ENCODE data around the gene DNAH17.
A peak's percentile ranks its signal among the peaks of the same experiment; 100 is the strongest.

DNAH17 gene

GRCh38 chr17:78555746-78556401 lies 21.3 kb downstream of the DNAH17 start (continued):
- TF ChIP-seq ZBTB17 (tag by site-specific recombination; IDR thresholded peaks at IDR 0.05) (peak; percentile 69), ZNF501 (tag by site-specific recombination; IDR thresholded peaks at IDR 0.05) (no peak), ZNF530 (tag by site-specific recombination; IDR thresholded peaks at IDR 0.05; ENCODE audit: low read depth) (no peak), ZNF292 (tag by site-specific recombination; IDR thresholded peaks at IDR 0.05; ENCODE audit: borderline replicate concordance, low read depth) (no peak), ZSCAN5A (tag by site-specific recombination; IDR thresholded peaks at IDR 0.05) (no peak), SCRT2 (tag by site-specific recombination; IDR thresholded peaks at IDR 0.05) (no peak), ZBTB10 (tag by site-specific recombination; IDR thresholded peaks at IDR 0.05) (no peak), ZXDB (tag by site-specific recombination; IDR thresholded peaks at IDR 0.05) (no peak), ZNF366 (tag by site-specific recombination; conservative IDR thresholded peaks at IDR 0.05) (peak; percentile 100), ZNF223 (tag by site-specific recombination; IDR thresholded peaks at IDR 0.05) (no peak), ZNF518A (tag by site-specific recombination; conservative IDR thresholded peaks at IDR 0.05; ENCODE audit: low read depth) (no peak), PRDM6 (tag by site-specific recombination; IDR thresholded peaks at IDR 0.05) (no peak), SP3 (tag by site-specific recombination; IDR thresholded peaks at IDR 0.05) (peak; percentile 53), ZNF138 (tag by site-specific recombination; IDR thresholded peaks at IDR 0.05; ENCODE audit: borderline replicate concordance) (no peak), ZFP37 (tag by site-specific recombination; IDR thresholded peaks at IDR 0.05) (0 out of 2 replicates have a peak, but pooled peaks have one; percentile 18), ZNF585B (tag by site-specific recombination; IDR thresholded peaks at IDR 0.05) (no peak), PBX3 (CRISPR knock-in tag; IDR thresholded peaks at IDR 0.05) (no peak), ZNF184 (tag by site-specific recombination; IDR thresholded peaks at IDR 0.05) (no peak), HOXD13 (CRISPR knock-in tag; IDR thresholded peaks at IDR 0.05; ENCODE audit: borderline replicate concordance) (no peak), ZNF112 (tag by site-specific recombination; IDR thresholded peaks at IDR 0.05) (no peak), ZNF707 (tag by site-specific recombination; IDR thresholded peaks at IDR 0.05) (no peak), TSHZ1 (tag by site-specific recombination; IDR thresholded peaks at IDR 0.05; ENCODE audit: borderline replicate concordance) (no peak), ZNF777 (tag by site-specific recombination; IDR thresholded peaks at IDR 0.05; ENCODE audit: borderline replicate concordance) (no peak), ZNF624 (tag by site-specific recombination; IDR thresholded peaks at IDR 0.05) (no peak), ZFP41 (tag by site-specific recombination; IDR thresholded peaks at IDR 0.05; ENCODE audit: borderline replicate concordance) (no peak)

All from HEK293 (cell line).